B cell (primary cell): ENCODE results near the gene AP1M2. TPM values are rescaled to one million over a fixed set of nuclear protein-coding genes. Genes with fewer than 3 reads are reported as not detected.
"Not testable (repeated sequence)": the region's sequence is repeated elsewhere in the genome, so short reads cannot be mapped to it uniquely, and the experiment has no call there.

ENCODE experiments used
- ATAC-seq: fragments of 200-7000 bp; cut with Tn5 transposase; one replicate; pipeline ENCODE4 v1.10.0; 2021; ENCODE audit warnings: low read depth, mild to moderate bottlenecking, moderate number of reproducible peaks, moderate library complexity
- CTCF ChIA-PET: fragments of 350-600 bp; sonication (Branson Sonifier 250); formaldehyde crosslinking; loops from one replicate; lab custom pipeline; 2021; ENCODE audit warnings: antibody characterized with exemption, inconsistent platforms; lab: Charles Lee
- POLR2A ChIA-PET: fragments of 350-600 bp; sonication (Branson Sonifier 250); formaldehyde crosslinking; loops from one replicate; lab custom pipeline; 2021; ENCODE audit warnings: antibody characterized with exemption; lab: Charles Lee
- DNase-seq: peaks from one replicate; pipeline ENCODE4 v3.0.0; 2013
- H2AFZ ChIP-seq: 2 replicates; pipeline ENCODE4 v1.6.1; 2012; ENCODE audit warnings: mild to moderate bottlenecking, low read depth, low read length; ENCODE audit not compliant: insufficient read depth, poor library complexity, severe bottlenecking
- H3K27ac ChIP-seq, 2 donors: 1 replicate in 1 of 2; 2 replicates in 1 of 2; pipeline ENCODE4 v1.5.1; 2012 to 2013; ENCODE audit warnings: low read length in 2 of 2, mild to moderate bottlenecking in 2 of 2, moderate library complexity in 1 of 2
- H3K27me3 ChIP-seq, 4 experiments: fragments of 200-600 bp in 1 of 4; sonication (generic) in 1 of 4; replicated peaks in 1 of 4; 1 replicate in 2 of 4; 2 replicates in 2 of 4; pipeline versions ENCODE4 v1.6.1 to v1.7.0; 2013 to 2016; ENCODE audit warnings: low read length in 3 of 4, mild to moderate bottlenecking in 2 of 4, mixed read lengths in 1 of 4, moderate library complexity in 1 of 4; ENCODE audit not compliant: insufficient read depth in 4 of 4, control insufficient read depth in 3 of 4; ENCODE audit errors: control extremely low read depth in 1 of 4
- H3K36me3 ChIP-seq, 2 experiments: replicated peaks in 1 of 2; 1 replicate in 1 of 2; 2 replicates in 1 of 2; pipeline versions ENCODE4 v1.6.1 to v1.7.1; 2013; ENCODE audit warnings: low read length in 1 of 2; ENCODE audit not compliant: insufficient read depth in 2 of 2, control insufficient read depth in 1 of 2; ENCODE audit errors: control extremely low read depth in 1 of 2, extremely low read depth in 1 of 2
- H3K4me1 ChIP-seq, 2 donors: fragments of 200-600 bp in 1 of 2; sonication (generic) in 1 of 2; 1 replicate in 1 of 2; 2 replicates in 1 of 2; pipeline versions ENCODE4 v1.5.1 to v1.6.1; 2013 to 2017; ENCODE audit warnings: low read length in 2 of 2; ENCODE audit not compliant: control insufficient read depth in 2 of 2, insufficient read depth in 2 of 2
- H3K4me2 ChIP-seq: replicated peaks from 2 replicates; pipeline ENCODE3; 2012; ENCODE audit warnings: mild to moderate bottlenecking, low read depth, low read length; ENCODE audit not compliant: poor library complexity, severe bottlenecking
- H3K4me3 ChIP-seq, 5 experiments: fragments of 200-600 bp in 1 of 5; sonication (generic) in 1 of 5; 1 replicate in 3 of 5; 2 replicates in 2 of 5; pipeline versions ENCODE4 v1.5.1 to v1.7.0; 2011 to 2016; ENCODE audit warnings: low read length in 4 of 5, mild to moderate bottlenecking in 4 of 5, low read depth in 2 of 5, control low read depth in 1 of 5, moderate library complexity in 1 of 5; ENCODE audit not compliant: insufficient read depth in 1 of 5; ENCODE audit errors: control extremely low read depth in 1 of 5, extremely low read depth in 1 of 5
- H3K79me2 ChIP-seq: fragments of 200-600 bp; sonication (generic); one replicate; pipeline ENCODE4 v1.6.0; 2016; ENCODE audit warnings: low read length; ENCODE audit not compliant: control insufficient read depth, insufficient read depth
- H3K9ac ChIP-seq: fragments of 200-600 bp; sonication (generic); 2 replicates; pipeline ENCODE4 v1.6.1; 2017; ENCODE audit warnings: mild to moderate bottlenecking, low read length, moderate library complexity
- H3K9me3 ChIP-seq, 3 donors: one replicate each; pipeline versions ENCODE4 v1.6.1 to v1.7.1; 2013; ENCODE audit warnings: low read length in 2 of 3; ENCODE audit not compliant: control insufficient read depth in 2 of 3, insufficient read depth in 1 of 3; ENCODE audit errors: control extremely low read depth in 1 of 3
- H4K20me1 ChIP-seq: 2 replicates; pipeline ENCODE4 v1.6.0; 2012; ENCODE audit warnings: mild to moderate bottlenecking, low read length; ENCODE audit not compliant: insufficient read depth, control insufficient read depth, poor library complexity, severe bottlenecking
- H3K27ac Mint-ChIP-seq: one replicate; pipeline ENCODE4 v1.8.0; 2021; ENCODE audit warnings: mixed read lengths
- H3K27me3 Mint-ChIP-seq: one replicate; pipeline ENCODE4 v1.8.0; 2021; ENCODE audit warnings: mixed read lengths
- H3K4me1 Mint-ChIP-seq: one replicate; pipeline ENCODE4 v1.8.0; 2021; ENCODE audit warnings: mixed read lengths
- H3K4me3 Mint-ChIP-seq: one replicate; pipeline ENCODE4 v1.8.0; 2021; ENCODE audit warnings: mixed read lengths
- H3K9me3 Mint-ChIP-seq: one replicate; pipeline ENCODE4 v1.8.0; 2022; ENCODE audit warnings: mixed read lengths; ENCODE audit not compliant: insufficient read depth
- EZH2 ChIP-seq: IDR thresholded peaks from 2 replicates; pipeline ENCODE4 v1.6.1; 2012; ENCODE audit warnings: borderline replicate concordance, low read depth, mild to moderate bottlenecking, moderate library complexity, low read length; ENCODE audit not compliant: insufficient read depth, poor library complexity, severe bottlenecking
- WGBS: methylation state at CpG from one replicate; pipeline ENCODE4 v1.1.5; 2013; ENCODE audit warnings: missing lambda C conversion rate; ENCODE audit not compliant: insufficient coverage; 5-methylcytosine and 5-hydroxymethylcytosine counted together
- intact Hi-C: fragments of 100-400 bp; cut with micrococcal nuclease; formaldehyde crosslinking; loops from one replicate; pipeline ENCODE4 v1.10.0; 2022
- polyA plus RNA-seq: library from polyadenylated mRNA; depleted of rRNA; stranded (reverse); fragments of >200 nt; gene quantifications from 2 replicates; pipeline ENCODE4 v1.2.3, GENCODE V29; 2012
- total RNA-seq, 2 donors: library from RNA; stranded (reverse); fragments of 120-200 nt in 1 of 2; gene quantifications; 1 replicate in 1 of 2; 2 replicates in 1 of 2; pipeline versions ENCODE4 v1.2.3 to v1.2.4, GENCODE V29; 2013 to 2022
- TF ChIP-seq, protein P1 (sequence below): fragments of 200-600 bp; IDR thresholded peaks from one replicate; pipeline ENCODE4 v1.8.0; 2022; ENCODE audit warnings: antibody characterized with exemption, mild to moderate bottlenecking

The AP1M2 gene
- total and polyA plus RNA-seq, 2 donors (not counting 1 experiment from before 2014, with no cell fraction given) = not detected

DNA sequence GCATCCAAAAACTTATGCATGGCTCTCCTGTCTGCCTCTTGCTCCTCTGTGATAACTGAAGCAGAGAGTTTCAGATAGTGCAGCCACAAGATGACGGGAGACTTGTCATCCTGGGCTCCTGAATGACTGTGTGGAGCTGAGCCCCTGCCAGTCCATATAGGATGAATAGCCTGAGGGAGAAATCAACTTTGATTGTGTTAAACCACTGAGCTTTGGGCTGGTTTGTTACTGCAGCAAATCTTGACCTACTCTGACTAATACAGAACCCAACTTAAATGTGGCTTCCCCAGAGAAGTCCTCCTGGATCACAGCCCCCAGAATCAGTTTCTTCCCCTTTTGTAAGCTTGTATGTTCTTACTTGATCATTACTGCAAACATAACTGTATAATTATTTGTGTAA lies 54.7 kb downstream of the AP1M2 start:
- Histone ChIP-seq H3K4me2 (no peak overlapping the region), H3K27me3 (peaks cover 0 to 4% (median 1%) of the 10 kb centered on the region in 4 experiments), H3K36me3 (no peaks in the 10 kb centered on the region), H4K20me1 (no peaks in the 10 kb centered on the region), H3K4me1 (no peaks in the 10 kb centered on the region), H3K9ac (no peak overlapping the region), H3K79me2 (no peaks in the 10 kb centered on the region), H2AFZ (no peak overlapping the region), H3K9me3 (no peaks in the 10 kb centered on the region), H3K27ac (no peak overlapping the region), H3K4me3 (no peak overlapping the region)
- no peak for ATAC-seq
- WGBS = 86% methylated on average over 1 of the region's 1 CpG
- intact Hi-C loops = no loop called here
- no peak overlapping the region for H3K27ac Mint-ChIP-seq
- TF ChIP-seq, protein P1, sequence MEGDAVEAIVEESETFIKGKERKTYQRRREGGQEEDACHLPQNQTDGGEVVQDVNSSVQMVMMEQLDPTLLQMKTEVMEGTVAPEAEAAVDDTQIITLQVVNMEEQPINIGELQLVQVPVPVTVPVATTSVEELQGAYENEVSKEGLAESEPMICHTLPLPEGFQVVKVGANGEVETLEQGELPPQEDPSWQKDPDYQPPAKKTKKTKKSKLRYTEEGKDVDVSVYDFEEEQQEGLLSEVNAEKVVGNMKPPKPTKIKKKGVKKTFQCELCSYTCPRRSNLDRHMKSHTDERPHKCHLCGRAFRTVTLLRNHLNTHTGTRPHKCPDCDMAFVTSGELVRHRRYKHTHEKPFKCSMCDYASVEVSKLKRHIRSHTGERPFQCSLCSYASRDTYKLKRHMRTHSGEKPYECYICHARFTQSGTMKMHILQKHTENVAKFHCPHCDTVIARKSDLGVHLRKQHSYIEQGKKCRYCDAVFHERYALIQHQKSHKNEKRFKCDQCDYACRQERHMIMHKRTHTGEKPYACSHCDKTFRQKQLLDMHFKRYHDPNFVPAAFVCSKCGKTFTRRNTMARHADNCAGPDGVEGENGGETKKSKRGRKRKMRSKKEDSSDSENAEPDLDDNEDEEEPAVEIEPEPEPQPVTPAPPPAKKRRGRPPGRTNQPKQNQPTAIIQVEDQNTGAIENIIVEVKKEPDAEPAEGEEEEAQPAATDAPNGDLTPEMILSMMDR = no peak
- no peak for TF ChIP-seq EZH2
- no peaks in the 10 kb centered on the region for H3K9me3 Mint-ChIP-seq
- ChIA-PET POLR2A (no interaction called here), CTCF (interaction anchor here (1.0 to 1.5 kb wide), 2 partner anchors 26 to 49 kb away, joined by 3 to 4 read pairs; no protein-coding TSS in a partner anchor)
- DNase-seq = no peak
- H3K4me1 Mint-ChIP-seq = no peaks in the 10 kb centered on the region
- H3K4me3 Mint-ChIP-seq = no peak overlapping the region
- peaks cover 7% of the 10 kb centered on the region for H3K27me3 Mint-ChIP-seq

- H3K9me3 ChIP-seq, H4K20me1 ChIP-seq, H3K79me2 ChIP-seq, H3K4me3 ChIP-seq, H3K27me3 Mint-ChIP-seq, ATAC-seq, H3K9me3 Mint-ChIP-seq, H2AFZ ChIP-seq, H3K36me3 ChIP-seq, H3K4me3 Mint-ChIP-seq, intact Hi-C loops, H3K27me3 ChIP-seq, H3K4me1 Mint-ChIP-seq, H3K27ac ChIP-seq, H3K27ac Mint-ChIP-seq, H3K9ac ChIP-seq, H3K4me2 ChIP-seq, DNase-seq, H3K4me1 ChIP-seq: not testable (repeated sequence)
- 93% methylated on average over 2 of the region's 8 CpGs for WGBS
- ChIA-PET POLR2A (interaction anchor here (0.7 kb wide), 1 partner anchor 78 kb away, joined by 3 read pairs; no protein-coding TSS in a partner anchor), CTCF (interaction anchor here (0.6 to 1.8 kb wide), 2 partner anchors 15 to 116 kb away, joined by 3 to 5 read pairs; no protein-coding TSS in a partner anchor)
These were observed 60.2 kb downstream of the AP1M2 start for GRCh38 chr19:10526887-10527286.
